H9 (cell line): Measurements from ENCODE around the gene VAMP8. TPM values are rescaled to one million over a fixed set of nuclear protein-coding genes. Genes with fewer than 3 reads are reported as not detected.
A peak's percentile ranks its signal among the peaks of the same experiment; 100 is the strongest.

Experiments
- DNase-seq: peaks from one replicate; pipeline ENCODE4 v3.0.0-alpha.2; 2017
- H2AFZ ChIP-seq: one replicate; pipeline ENCODE4 v1.6.1; 2013; ENCODE audit warnings: mild to moderate bottlenecking, low read length, control low read depth, moderate library complexity
- H2AK5ac ChIP-seq: 2 replicates; pipeline ENCODE4 v1.6.1; 2013; ENCODE audit warnings: low read length, control low read depth, mixed read lengths; ENCODE audit not compliant: insufficient read length
- H2BK120ac ChIP-seq: one replicate; pipeline ENCODE4 v1.6.1; 2013; ENCODE audit warnings: low read depth, mild to moderate bottlenecking, low read length, control low read depth, inconsistent platforms; ENCODE audit not compliant: poor library complexity, severe bottlenecking
- H2BK12ac ChIP-seq: 2 replicates; pipeline ENCODE4 v1.6.1; 2013; ENCODE audit warnings: low read length, control low read depth, mixed read lengths, low read depth; ENCODE audit not compliant: insufficient read length
- H2BK15ac ChIP-seq: 2 replicates; pipeline ENCODE4 v1.6.1; 2013; ENCODE audit warnings: low read depth, low read length, control low read depth
- H2BK20ac ChIP-seq: one replicate; pipeline ENCODE4 v1.6.1; 2013; ENCODE audit warnings: low read depth, mild to moderate bottlenecking, low read length, control low read depth, inconsistent platforms; ENCODE audit not compliant: poor library complexity, severe bottlenecking
- H2BK5ac ChIP-seq: 2 replicates; pipeline ENCODE4 v1.6.1; 2013; ENCODE audit warnings: low read length, control low read depth, mixed read lengths; ENCODE audit not compliant: insufficient read length
- H3K14ac ChIP-seq: 2 replicates; pipeline ENCODE4 v1.6.1; 2013; ENCODE audit warnings: low read length, control low read depth; ENCODE audit not compliant: insufficient read depth
- H3K18ac ChIP-seq: 2 replicates; pipeline ENCODE4 v1.6.1; 2013; ENCODE audit warnings: low read depth, mild to moderate bottlenecking, mixed read lengths, low read length, control low read depth; ENCODE audit not compliant: insufficient read length
- H3K23ac ChIP-seq: 2 replicates; pipeline ENCODE4 v1.6.1; 2013; ENCODE audit warnings: low read length, control low read depth, mixed read lengths, low read depth; ENCODE audit not compliant: insufficient read length
- H3K23me2 ChIP-seq: 2 replicates; pipeline ENCODE4 v1.6.1; 2013; ENCODE audit warnings: low read depth, mild to moderate bottlenecking, mixed read lengths, low read length, control low read depth; ENCODE audit not compliant: insufficient read length, poor library complexity, severe bottlenecking
- H3K27ac ChIP-seq: 2 replicates; pipeline ENCODE4 v1.5.1; 2013; ENCODE audit warnings: low read length, control low read depth, mixed read lengths, low read depth; ENCODE audit not compliant: insufficient read length
- H3K27me3 ChIP-seq: 2 replicates; pipeline ENCODE4 v1.6.1; 2013; ENCODE audit warnings: low read length, control low read depth, inconsistent platforms; ENCODE audit not compliant: insufficient read depth
- H3K4ac ChIP-seq: 2 replicates; pipeline ENCODE4 v1.6.1; 2013; ENCODE audit warnings: low read depth, mild to moderate bottlenecking, control low read depth, inconsistent platforms, low read length, moderate library complexity
- H3K4me1 ChIP-seq: 2 replicates; pipeline ENCODE4 v1.6.1; 2013; ENCODE audit warnings: low read length, control low read depth, inconsistent platforms; ENCODE audit not compliant: insufficient read depth
- H3K4me2 ChIP-seq: 2 replicates; pipeline ENCODE4 v1.6.1; 2013; ENCODE audit warnings: low read length, control low read depth, mixed read lengths; ENCODE audit not compliant: insufficient read length, insufficient read depth
- H3K56ac ChIP-seq: 2 replicates; pipeline ENCODE4 v1.6.1; 2013; ENCODE audit warnings: low read depth, mild to moderate bottlenecking, mixed read lengths, low read length, control low read depth; ENCODE audit not compliant: insufficient read length
- H3K79me1 ChIP-seq: 2 replicates; pipeline ENCODE4 v1.6.1; 2013; ENCODE audit warnings: low read depth, mild to moderate bottlenecking, moderate library complexity, low read length, control low read depth, inconsistent platforms; ENCODE audit not compliant: insufficient read depth, poor library complexity, severe bottlenecking
- H3K79me2 ChIP-seq: 2 replicates; pipeline ENCODE4 v1.6.1; 2013; ENCODE audit warnings: low read length, control low read depth, inconsistent platforms; ENCODE audit not compliant: insufficient read depth
- H3K9ac ChIP-seq: 2 replicates; pipeline ENCODE4 v1.6.1; 2013; ENCODE audit warnings: low read length, control low read depth, mixed read lengths; ENCODE audit not compliant: insufficient read length; ENCODE audit errors: extremely low read depth
- H3K9me3 ChIP-seq: one replicate; pipeline ENCODE4 v1.6.1; 2013; ENCODE audit warnings: low read depth, low read length, inconsistent platforms; ENCODE audit not compliant: control insufficient read depth
- H3T11ph ChIP-seq: one replicate; pipeline ENCODE4 v1.6.1; 2013; ENCODE audit warnings: mild to moderate bottlenecking, low read length, control low read depth, inconsistent platforms
- H4K20me1 ChIP-seq: one replicate; pipeline ENCODE4 v1.6.1; 2013; ENCODE audit not compliant: control insufficient read depth, insufficient read length, insufficient read depth
- H4K5ac ChIP-seq: 2 replicates; pipeline ENCODE4 v1.6.1; 2013; ENCODE audit warnings: low read depth, mild to moderate bottlenecking, mixed read lengths, low read length, control low read depth; ENCODE audit not compliant: insufficient read length
- H4K8ac ChIP-seq: replicated peaks from 2 replicates; pipeline ENCODE4 v1.6.1; 2013; ENCODE audit warnings: low read length, control low read depth, mixed read lengths, low read depth; ENCODE audit not compliant: insufficient read length
- H4K91ac ChIP-seq: 2 replicates; pipeline ENCODE4 v1.6.1; 2013; ENCODE audit warnings: low read depth, mild to moderate bottlenecking, moderate library complexity, mixed read lengths, low read length, control low read depth; ENCODE audit not compliant: insufficient read length
- H3K27ac Mint-ChIP-seq, 3 experiments: 2 replicates in 2 of 3; 3 replicates in 1 of 3; pipeline ENCODE4 v1.8.0; 2020 to 2021; ENCODE audit warnings: mixed read lengths in 3 of 3, mild to moderate bottlenecking in 1 of 3, moderate library complexity in 1 of 3
- H3K27me3 Mint-ChIP-seq: 2 replicates; pipeline ENCODE4 v1.8.0; 2021; ENCODE audit warnings: low read depth, mild to moderate bottlenecking, moderate library complexity, mixed read lengths
- H3K36me3 Mint-ChIP-seq, 3 experiments: 2 replicates in 2 of 3; 3 replicates in 1 of 3; pipeline ENCODE4 v1.8.0; 2020 to 2021; ENCODE audit warnings: low read depth in 3 of 3, mixed read lengths in 3 of 3; ENCODE audit not compliant: insufficient read depth in 1 of 3
- H3K4me1 Mint-ChIP-seq, 2 experiments: 2 replicates each; pipeline ENCODE4 v1.8.0; 2020; ENCODE audit warnings: mixed read lengths in 2 of 2
- H3K4me3 Mint-ChIP-seq, 2 experiments: 2 replicates in 1 of 2; 3 replicates in 1 of 2; pipeline ENCODE4 v1.8.0; 2020 to 2021; ENCODE audit warnings: mild to moderate bottlenecking in 2 of 2, mixed read lengths in 2 of 2, moderate library complexity in 1 of 2
- H3K9me3 Mint-ChIP-seq, 2 experiments: 2 replicates in 1 of 2; 3 replicates in 1 of 2; pipeline ENCODE4 v1.8.0; 2020; ENCODE audit warnings: mild to moderate bottlenecking in 2 of 2, mixed read lengths in 2 of 2, moderate library complexity in 1 of 2
- CTCF ChIP-seq: fragments of 200-600 bp; sonication (generic); conservative IDR thresholded peaks from 3 replicates; pipeline ENCODE4 v1.8.0; 2021; ENCODE audit warnings: antibody characterized with exemption, mild to moderate bottlenecking
- WGBS: extraction: QIAGEN DNeasy Blood & Tissue Kit; methylation state at CpG from one replicate; pipeline ENCODE4 v1.1.7; 2013; ENCODE audit warnings: missing lambda C conversion rate, low lambda C conversion rate, mixed read lengths; ENCODE audit not compliant: insufficient read length; ENCODE audit errors: extremely low coverage; 5-methylcytosine and 5-hydroxymethylcytosine counted together
- total RNA-seq: library from RNA; stranded (reverse); gene quantifications from 2 replicates; pipeline ENCODE4 v1.2.1, GENCODE V29; 2021

The VAMP8 gene
- total RNA-seq, 1 experiment from 2014 or later, result 33.4 TPM

DNA sequence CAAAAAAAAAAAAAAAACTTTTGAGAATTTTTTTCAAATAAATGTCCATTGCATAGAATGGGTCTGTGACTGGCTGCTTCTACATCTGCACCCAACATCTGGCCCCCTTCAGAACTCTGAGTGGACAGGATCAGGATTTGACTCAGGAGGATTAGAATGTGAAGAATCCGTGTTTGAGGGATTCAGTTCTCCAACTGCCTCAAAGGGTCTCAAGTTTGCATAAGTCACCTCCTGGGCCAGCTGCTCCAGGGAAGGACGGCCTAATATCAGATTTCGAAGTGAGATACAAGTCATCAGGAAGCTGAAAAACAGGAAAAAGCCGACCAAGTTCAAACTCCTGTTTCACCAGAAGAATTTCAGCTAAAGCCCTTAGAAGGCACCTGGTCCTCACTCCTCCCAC lies 27.6 kb upstream of the VAMP8 start:
- Histone ChIP-seq H3K4ac (no peak overlapping the region), H3K9ac (no peak overlapping the region), H4K91ac (no peak overlapping the region), H3K23me2 (no peaks in the 10 kb centered on the region), H3K79me1 (no peaks in the 10 kb centered on the region), H3K79me2 (no peaks in the 10 kb centered on the region), H3K27me3 (no peaks in the 10 kb centered on the region), H3K4me2 (no peak overlapping the region), H4K20me1 (no peaks in the 10 kb centered on the region), H3K23ac (no peak overlapping the region), H2BK20ac (no peak overlapping the region), H2BK120ac (no peak overlapping the region), H4K5ac (no peak overlapping the region), H3T11ph (no peak overlapping the region), H3K9me3 (no peaks in the 10 kb centered on the region), H3K4me1 (no peaks in the 10 kb centered on the region), H2AK5ac (no peak overlapping the region), H3K14ac (no peak overlapping the region), H2BK12ac (no peak overlapping the region), H2BK5ac (no peak overlapping the region), H2AFZ (no peak overlapping the region), H2BK15ac (no peak overlapping the region), H4K8ac (no peak overlapping the region), H3K18ac (no peak overlapping the region), H3K56ac (no peak overlapping the region), H3K27ac (no peak overlapping the region)
- TF ChIP-seq CTCF, result no peak
- Mint-ChIP-seq H3K36me3 (peaks cover 19 to 71% (median 53%) of the 10 kb centered on the region in 3 experiments; a peak in 6 of 7 replicates), H3K27me3 (no peaks in the 10 kb centered on the region; the same call in 1 of the 2 replicates), H3K4me3 (no peak overlapping the region), H3K27ac (peak overlapping the region in 2 of 3 experiments; percentile 38 to 57; a peak in 2 of 7 replicates), H3K4me1 (peaks cover 2 to 7% of the 10 kb centered on the region in 2 experiments; a peak in 2 of 4 replicates), H3K9me3 (no peaks in the 10 kb centered on the region)
- DNase-seq, result no peak
- WGBS, result no CpG with 5 or more reads among the region's 4 CpGs
